Heart left ventricle (tissue), 16 donors: ENCODE measurements around the gene RNF32. TPM values are rescaled to one million over a fixed set of nuclear protein-coding genes. Genes with fewer than 3 reads are reported as not detected.

Source experiments
- ATAC-seq, 4 donors: fragments of 200-7000 bp; cut with Tn5 transposase; one replicate each; pipeline ENCODE4 v1.9.1; 2020 to 2022; ENCODE audit warnings: moderate library complexity in 4 of 4, mild to moderate bottlenecking in 3 of 4, moderate number of reproducible peaks in 1 of 4
- DNase-seq, 5 donors: peaks; one replicate each; pipeline ENCODE4 v3.0.0-alpha.2; 2020
- H3K27ac ChIP-seq, 12 donors: fragments of 200-600 bp; sonication (generic) in 4 of 12; one replicate each; pipeline versions ENCODE4 v1.5.0 to v1.8.0; 2016 to 2022; ENCODE audit warnings: mild to moderate bottlenecking in 2 of 12
- H3K27me3 ChIP-seq, 9 donors: fragments of 200-600 bp; sonication (generic) in 2 of 9; one replicate each; pipeline versions ENCODE4 v1.5.1 to v1.8.0; 2016 to 2022; ENCODE audit warnings: mild to moderate bottlenecking in 3 of 9
- H3K36me3 ChIP-seq, 9 donors: fragments of 200-600 bp; sonication (generic) in 2 of 9; one replicate each; pipeline versions ENCODE4 v1.5.0 to v1.8.0; 2018 to 2022; ENCODE audit warnings: mild to moderate bottlenecking in 2 of 9
- H3K4me1 ChIP-seq, 12 donors: fragments of 200-600 bp; sonication (generic) in 4 of 12; one replicate each; pipeline versions ENCODE4 v1.5.0 to v1.8.0; 2016 to 2022; ENCODE audit warnings: mild to moderate bottlenecking in 3 of 12
- H3K4me3 ChIP-seq, 12 donors: fragments of 200-600 bp; sonication (generic) in 4 of 12; one replicate each; pipeline versions ENCODE4 v1.5.0 to v1.8.0; 2017 to 2022; ENCODE audit warnings: mild to moderate bottlenecking in 9 of 12, moderate library complexity in 4 of 12
- H3K9me3 ChIP-seq, 12 donors: fragments of 200-600 bp; sonication (generic) in 4 of 12; one replicate each; pipeline versions ENCODE4 v1.5.0 to v1.8.0; 2016 to 2022; ENCODE audit warnings: mild to moderate bottlenecking in 1 of 12
- CTCF ChIP-seq, 12 donors: fragments of 200-600 bp; sonication (generic) in 4 of 12; IDR thresholded peaks; one replicate each; pipeline versions ENCODE4 v1.5.0 to v1.8.0; 2018 to 2022; ENCODE audit warnings: antibody characterized with exemption in 12 of 12, mild to moderate bottlenecking in 5 of 12
- POLR2A ChIP-seq, 2 donors: fragments of 450-650 bp; IDR thresholded peaks; one replicate each; pipeline ENCODE4 v1.6.1; 2017; ENCODE audit warnings: antibody characterized with exemption in 2 of 2, mild to moderate bottlenecking in 2 of 2, moderate library complexity in 2 of 2
- WGBS, 4 donors: extraction: QIAGEN DNeasy Blood & Tissue Kit in 2 of 4; methylation state at CpG; one replicate each; pipeline versions ENCODE4 v1.1.5 to v1.1.7; 2013 to 2018; 5-methylcytosine and 5-hydroxymethylcytosine counted together
- intact Hi-C, 10 donors: fragments of 100-400 bp; cut with DNase I; formaldehyde crosslinking; loops; one replicate each; pipeline versions ENCODE4 v1.11.1 to v1.14.2; 2022
- polyA plus RNA-seq, 2 donors: library from polyadenylated mRNA; stranded (reverse); fragments of 200-250 nt; gene quantifications; one replicate each; pipeline ENCODE4 v1.2.3, GENCODE V29; 2013
- total RNA-seq, 9 donors: library from RNA; depleted of rRNA in 2 of 9; stranded (reverse); fragments of >200 nt in 2 of 9; fragmentation: NEBNext Ultra II Directional in 3 of 9; extraction: Animal tissue kit (Norgen Biotek cat#: 25700) in 3 of 9; gene quantifications; one replicate each; pipeline versions ENCODE4 v1.1.0 to v1.2.4, GENCODE V29; 2016 to 2023
- donor health status: ischemic (EF 13 %, LVEDD 7.1; RV severe dilation, severe dysfunction).
- donor health status: healthy with polysubstance abuse.
- donor health status: DM: no; HTN: yes; CAD: no.
- donor health status: DM: no; HTN: no; CAD: no.
- donor health status: ischemic (EF 25% LVEDD 6.9; RV normal size, moderate dysfunction).
- donor health status: ischemic (EF 25% LVEDD 5.7; RV mildly dilated, moderate dysfunction).
- donor health status: healthy.
- donor health status: DM: yes; HTN: yes; CAD: no.
- donor health status: ischemic (EF 35%, LVEDD 5.7; RV mildly dilated, moderate dysfunction).
- donor health status: nonischemic (EF 11% LVEDD 7.7; RV severe dilation, severe dysfunction).
- donor health status: DM: yes; HTN: yes; CAD: no.
- donor health status: PGD.
- donor health status: ischemic (EF 29% LVEDD 5.4; RV normal size, mild dysfunction).
- donor health status: nonischemic (EF 23%, LVEDD 6.1; RV moderate dilation, normal function).

The RNF32 gene
- total and polyA plus RNA-seq, 11 donors: 0.19 to 0.75 (median 0.33) TPM; not detected in 4

GRCh38 chr7:156650042-156650441 is 9.5 kb downstream of the RNF32 start:
- DNase-seq (no peak), ATAC-seq (no peak)
- intact Hi-C loops: no loop called here
- Histone ChIP-seq H3K4me3 (no peak overlapping the region), H3K36me3 (no peaks in the 10 kb centered on the region), H3K27ac (no peak overlapping the region), H3K27me3 (peaks cover 0 to 51% (median 11%) of the 10 kb centered on the region in 9 donors), H3K4me1 (no peaks in the 10 kb centered on the region), H3K9me3 (no peaks in the 10 kb centered on the region)
- no peak for TF ChIP-seq POLR2A (IDR thresholded peaks at IDR 0.05)
- TF ChIP-seq CTCF (IDR thresholded peaks at IDR 0.05): peak in 2 of 12 donors; percentile 8 to 13
- WGBS, 4 donors: 67 to 76% (median 70%) methylated on average over 9 of the region's 9 CpGs

GRCh38 chr7:156651474-156651873 is 10.9 kb downstream of the RNF32 start:
- peaks cover 0 to 66% (median 11%) of the 10 kb centered on the region in 9 donors for H3K27me3 ChIP-seq
- no peak overlapping the region for H3K27ac ChIP-seq
- WGBS, 4 donors: 86 to 92% (median 90%) methylated on average over 4 of the region's 4 CpGs

GRCh38 chr7:156652886-156653568 is 12.5 kb downstream of the RNF32 start:
- no peaks in the 10 kb centered on the region for H3K36me3 ChIP-seq
- no peaks in the 10 kb centered on the region for H3K4me1 ChIP-seq
- H3K27me3 ChIP-seq: peaks cover 0 to 81% (median 12%) of the 10 kb centered on the region in 9 donors
- DNase-seq (no peak), ATAC-seq (no peak)
- no peak overlapping the region for H3K4me3 ChIP-seq
- intact Hi-C loops: no loop called here
- WGBS, 4 donors: 94 to 96% (median 95%) methylated on average over 8 of the region's 8 CpGs
- TF ChIP-seq POLR2A (IDR thresholded peaks at IDR 0.05) (no peak), CTCF (IDR thresholded peaks at IDR 0.05) (no peak)
- no peaks in the 10 kb centered on the region for H3K9me3 ChIP-seq
- no peak overlapping the region for H3K27ac ChIP-seq

More at GRCh38 chr7:156651474-156651873, 10.9 kb downstream of the RNF32 start:
- H3K9me3 ChIP-seq: no peaks in the 10 kb centered on the region
- TF ChIP-seq POLR2A (IDR thresholded peaks at IDR 0.05): no peak
- TF ChIP-seq CTCF (IDR thresholded peaks at IDR 0.05): no peak
- H3K4me1 ChIP-seq: no peaks in the 10 kb centered on the region
- DNase-seq (no peak), ATAC-seq (no peak)
- no peak overlapping the region for H3K4me3 ChIP-seq
- no peaks in the 10 kb centered on the region for H3K36me3 ChIP-seq
- intact Hi-C loops: no loop called here

GRCh38 chr7:156654511-156655234 is 14.1 kb downstream of the RNF32 start:
- H3K9me3 ChIP-seq: no peaks in the 10 kb centered on the region
- intact Hi-C loops: no loop called here
- ATAC-seq (no peak), DNase-seq (no peak)
- no peaks in the 10 kb centered on the region for H3K4me1 ChIP-seq
- 84 to 89% (median 84%) methylated on average over 10 of the region's 10 CpGs for WGBS, 4 donors
- no peaks in the 10 kb centered on the region for H3K36me3 ChIP-seq
- TF ChIP-seq POLR2A (IDR thresholded peaks at IDR 0.05): no peak
- TF ChIP-seq CTCF (IDR thresholded peaks at IDR 0.05): no peak
- H3K4me3 ChIP-seq: no peak overlapping the region
- H3K27ac ChIP-seq: no peak overlapping the region
- H3K27me3 ChIP-seq: peaks cover 0 to 85% (median 12%) of the 10 kb centered on the region in 9 donors
